NCI-H510A treated with DMSO at 0.1 percent for 48 hours (cell line): ENCODE results near the gene ZSCAN22.
A peak's percentile ranks its signal among the peaks of the same experiment; 100 is the strongest.
"Not testable (repeated sequence)": the region's sequence is repeated elsewhere in the genome, so short reads cannot be mapped to it uniquely, and the experiment has no call there.

ENCODE experiments used
- DNase-seq: peaks from one replicate; lab custom pipeline; 2025; lab: John Stamatoyannopoulos, UW

The ZSCAN22 gene

DNA sequence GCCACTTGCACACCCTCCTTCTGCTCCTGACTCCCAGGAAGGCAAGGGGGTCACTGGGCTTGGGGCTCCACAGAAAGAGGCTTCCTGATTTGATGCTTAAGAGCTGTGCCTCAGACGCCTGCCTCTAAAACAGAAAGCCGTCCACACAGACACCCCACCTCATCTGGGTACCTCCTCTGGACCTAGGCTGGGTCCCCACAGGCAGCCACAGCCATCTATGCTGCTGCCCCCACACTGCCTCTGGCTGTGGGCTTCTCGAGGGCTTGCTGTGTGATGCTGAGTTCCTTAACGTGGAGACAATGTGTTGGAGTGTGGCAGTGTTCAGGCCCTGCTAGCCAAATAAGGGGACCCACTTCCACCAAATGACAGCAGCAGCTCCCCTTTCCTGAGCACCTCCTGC, 8.5 kb upstream of the ZSCAN22 start:
- DNase-seq: no peak

- DNase-seq: no peak
These were observed 7.6 kb upstream of the ZSCAN22 start for GRCh38 chr19:58319241-58319640.

GRCh38 chr19:58325311-58326022, 1.3 kb upstream of the ZSCAN22 start:
- no peak for DNase-seq

DNA sequence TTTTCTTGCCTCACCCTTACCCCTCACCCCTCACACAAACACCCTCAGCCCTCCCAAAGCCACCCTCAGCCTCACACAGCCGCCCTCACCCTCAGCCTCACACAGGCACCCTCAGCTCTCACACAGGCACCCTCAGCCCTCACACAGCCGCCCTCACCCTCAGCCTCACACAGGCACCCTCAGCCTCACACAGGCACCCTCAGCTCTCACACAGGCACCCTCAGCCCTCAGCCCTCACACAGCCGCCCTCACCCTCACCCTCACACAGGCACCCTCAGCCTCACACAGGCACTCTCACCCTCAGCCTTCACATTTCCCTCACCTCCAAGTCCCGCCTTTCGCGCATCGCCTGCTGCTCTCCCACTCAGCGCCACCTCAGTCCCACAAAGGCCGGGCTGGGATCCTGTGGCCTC, 287 bp upstream of the ZSCAN22 start:
- no peak for DNase-seq

DNA sequence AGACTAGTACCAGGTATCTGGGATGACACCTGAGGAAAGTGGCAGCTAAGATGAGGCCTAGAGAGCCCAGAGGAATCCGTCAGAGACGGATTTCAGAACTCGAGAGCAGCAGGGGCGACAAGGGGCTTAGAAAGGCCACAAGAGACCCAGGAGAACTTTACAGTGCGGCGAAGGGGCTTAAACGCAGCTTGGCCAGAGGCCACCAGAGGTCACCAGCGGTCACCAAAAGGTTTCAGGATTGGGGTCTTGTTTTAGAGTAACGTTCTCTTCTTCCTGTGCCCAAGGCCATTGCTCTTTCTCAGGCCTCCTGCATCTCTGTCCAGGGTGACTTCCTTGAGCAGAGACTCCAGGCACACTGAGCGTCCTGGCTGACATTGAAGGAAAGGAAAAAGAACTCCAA, 2.2 kb downstream of the ZSCAN22 start:
- DNase-seq: peak; percentile 4

- no peak for DNase-seq
These were observed 3.7 kb downstream of the ZSCAN22 start for GRCh38 chr19:58330458-58330857.

- no peak for DNase-seq
These were observed 5.9 kb downstream of the ZSCAN22 start for GRCh38 chr19:58332697-58333096.

- DNase-seq: no peak
These were observed 8.0 kb downstream of the ZSCAN22 start for GRCh38 chr19:58334691-58335249.

DNA sequence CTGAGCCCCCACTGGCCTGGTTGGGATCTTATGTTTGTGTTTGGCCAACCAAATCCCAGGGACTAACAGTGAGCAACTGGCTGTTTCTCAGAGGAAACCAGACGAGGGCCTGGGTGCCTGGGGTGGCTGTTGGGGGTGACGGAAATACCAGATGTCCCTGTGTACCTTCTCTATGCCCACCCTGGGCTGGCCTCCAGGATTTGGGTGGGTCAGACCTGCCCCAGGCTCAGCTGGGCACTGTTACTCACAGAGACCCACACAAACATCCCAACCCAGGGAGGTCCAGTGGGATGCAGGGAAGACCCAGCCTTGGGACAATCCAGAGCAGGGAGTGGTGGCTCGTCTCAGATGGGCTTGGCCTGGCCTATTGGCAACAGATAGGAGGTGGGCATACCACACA, 8.8 kb downstream of the ZSCAN22 start:
- no peak for DNase-seq

GRCh38 chr19:58336216-58336615, 9.4 kb downstream of the ZSCAN22 start:
- no peak for DNase-seq

- DNase-seq: no peak
These were observed 10.0 kb downstream of the ZSCAN22 start for GRCh38 chr19:58336820-58337219.

DNA sequence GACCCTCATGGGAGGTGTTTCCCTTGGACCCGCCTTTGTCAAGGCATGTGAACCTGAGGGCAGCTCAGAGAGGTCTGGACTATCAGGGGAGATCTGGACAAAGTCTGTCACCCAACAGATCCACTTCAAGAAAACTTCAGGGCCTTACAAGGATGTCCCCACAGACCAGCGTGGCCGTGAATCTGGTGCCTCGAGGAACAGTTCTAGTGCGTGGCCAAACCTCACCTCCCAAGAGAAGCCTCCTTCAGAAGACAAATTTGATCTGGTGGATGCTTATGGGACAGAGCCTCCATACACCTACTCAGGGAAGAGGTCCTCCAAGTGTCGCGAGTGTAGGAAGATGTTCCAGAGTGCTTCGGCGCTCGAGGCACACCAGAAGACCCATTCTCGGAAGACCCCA, 11.5 kb downstream of the ZSCAN22 start:
- DNase-seq: no peak

DNA sequence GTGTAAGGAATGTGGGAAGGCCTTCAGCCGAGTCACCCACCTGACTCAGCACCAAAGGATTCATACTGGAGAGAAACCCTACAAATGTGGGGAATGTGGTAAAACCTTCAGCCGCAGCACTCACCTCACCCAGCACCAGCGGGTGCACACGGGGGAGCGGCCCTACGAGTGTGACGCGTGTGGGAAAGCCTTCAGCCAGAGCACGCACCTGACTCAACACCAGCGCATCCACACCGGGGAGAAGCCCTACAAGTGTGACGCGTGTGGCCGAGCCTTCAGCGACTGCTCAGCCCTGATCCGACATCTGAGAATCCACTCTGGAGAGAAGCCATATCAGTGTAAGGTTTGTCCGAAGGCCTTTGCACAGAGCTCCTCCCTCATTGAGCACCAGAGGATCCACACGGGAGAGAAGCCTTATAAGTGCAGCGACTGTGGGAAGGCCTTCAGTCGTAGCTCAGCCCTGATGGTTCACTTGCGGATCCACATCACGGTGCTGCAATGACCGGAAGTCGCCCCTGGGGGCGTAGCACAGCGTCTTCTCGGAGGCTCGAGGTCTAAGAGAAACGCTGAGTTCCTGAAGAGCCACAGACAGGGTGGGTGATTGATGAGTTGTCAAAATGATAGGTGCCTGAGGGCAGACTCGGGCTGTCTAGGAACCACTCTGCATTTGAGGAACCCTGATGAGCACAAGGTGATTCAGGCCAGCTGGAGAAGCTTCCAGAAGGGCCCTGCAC, 12.2 kb downstream of the ZSCAN22 start:
- no peak for DNase-seq

GRCh38 chr19:58345558-58345957, 18.8 kb downstream of the ZSCAN22 start:
- no peak for DNase-seq

DNA sequence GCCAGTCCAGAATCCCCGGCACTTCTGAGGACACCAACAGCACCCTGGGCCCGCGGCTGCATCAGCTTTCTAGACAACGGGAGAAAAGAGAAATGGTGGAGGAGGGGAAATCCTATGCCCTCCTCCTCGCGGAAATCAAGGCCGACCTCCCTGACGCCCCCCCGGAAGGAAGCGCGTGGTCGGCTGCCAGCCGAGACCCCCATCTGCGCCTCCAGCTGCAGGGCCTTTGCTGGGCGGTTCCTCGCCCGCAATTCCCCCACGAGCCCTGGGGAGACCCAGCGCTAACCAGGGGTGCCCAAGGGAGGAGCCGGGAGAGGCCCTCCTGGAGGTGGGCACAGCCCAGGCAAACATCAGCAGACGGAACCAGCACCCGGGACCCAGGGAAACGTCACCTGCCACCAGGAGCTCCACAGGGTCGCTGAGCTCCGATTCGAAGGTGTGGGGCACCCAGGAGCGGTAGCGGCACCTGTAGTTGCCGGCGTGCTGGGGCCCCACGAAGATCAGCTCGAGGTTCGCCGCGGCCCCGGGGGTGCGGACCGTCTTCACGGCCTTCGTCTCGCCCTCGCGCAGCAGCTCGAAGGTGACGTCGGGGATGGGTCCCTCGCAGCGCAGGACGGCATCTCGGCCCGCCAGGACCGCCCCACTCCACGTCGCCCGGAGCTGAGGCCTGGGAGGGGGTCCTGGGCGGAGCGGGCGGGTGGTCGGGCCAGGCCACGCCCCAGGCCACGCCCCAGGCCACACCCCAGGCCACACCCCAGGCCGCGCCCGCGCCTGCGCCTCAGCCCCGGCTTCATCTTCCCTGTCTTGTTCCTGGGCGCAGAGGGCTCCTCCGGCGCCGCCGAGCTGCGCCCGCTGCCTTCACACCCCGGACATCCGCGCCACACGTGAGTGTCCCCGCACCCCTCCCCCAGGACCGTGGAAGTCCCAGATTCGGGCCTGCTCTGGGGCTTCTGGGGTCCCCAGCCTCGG, 20.5 kb downstream of the ZSCAN22 start:
- DNase-seq: peak; percentile 62

GRCh38 chr19:58348080-58348479, 21.3 kb downstream of the ZSCAN22 start:
- DNase-seq: not testable (repeated sequence)

GRCh38 chr19:58349590-58349989, 22.8 kb downstream of the ZSCAN22 start:
- no peak for DNase-seq

GRCh38 chr19:58350001-58350861, 23.4 kb downstream of the ZSCAN22 start:
- no peak for DNase-seq

DNA sequence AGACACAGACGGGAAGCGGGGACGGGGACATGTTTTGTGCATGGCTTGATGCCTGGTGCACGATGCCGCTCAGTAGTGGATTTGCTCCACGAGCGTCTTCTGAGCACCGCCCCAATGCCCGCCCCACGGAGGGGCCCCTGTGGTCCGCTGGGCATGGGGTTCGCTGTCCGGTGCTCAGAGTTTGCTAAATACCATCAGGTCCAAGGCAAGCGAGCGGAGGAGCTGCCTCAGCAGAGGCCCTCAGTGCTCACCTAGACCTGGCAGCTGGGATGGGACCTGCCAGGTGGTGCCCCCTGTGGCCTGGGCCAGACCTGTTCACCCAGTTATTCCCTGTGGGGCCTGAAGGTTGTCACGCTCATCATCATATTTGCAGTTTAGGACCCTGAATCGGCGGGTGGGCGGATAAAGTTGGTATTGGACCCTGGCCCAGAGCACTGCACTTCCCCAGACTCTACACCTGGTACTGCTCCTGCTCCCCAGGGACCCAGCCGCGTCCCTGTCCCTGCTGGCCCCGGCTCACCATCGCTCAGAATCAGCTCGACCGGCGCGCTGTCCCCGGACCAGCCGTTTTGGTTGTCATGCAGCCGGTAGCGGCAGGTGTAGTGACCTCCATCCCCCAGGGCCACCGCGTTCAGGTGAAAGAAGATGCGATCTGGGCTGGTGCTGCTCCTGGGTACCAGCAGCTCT, 24.2 kb downstream of the ZSCAN22 start:
- no peak for DNase-seq

DNA sequence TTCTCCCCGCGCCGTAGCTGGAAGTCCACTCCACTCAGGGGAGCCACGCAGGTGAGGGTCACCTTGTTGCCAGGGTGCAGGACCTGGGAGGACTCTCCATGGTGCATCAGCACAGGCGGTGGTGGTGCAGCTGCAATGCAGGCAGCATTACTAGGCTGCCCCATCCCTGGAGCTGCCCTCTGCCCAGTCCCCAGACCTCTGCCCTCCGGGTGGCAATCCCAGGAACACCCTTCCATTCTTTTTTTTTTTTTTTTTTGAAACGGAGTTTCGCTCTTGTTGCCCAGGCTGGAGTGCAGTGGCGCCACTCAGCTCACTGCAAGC, 24.7 kb downstream of the ZSCAN22 start:
- DNase-seq: no peak
